HG03060 (cell line): ENCODE results near the gene RGR.

ENCODE experiments used
- ATAC-seq: cut with Tn5 transposase; IDR thresholded peaks from one replicate; pipeline ENCODE4 v1.9.1; 2021; ENCODE audit warnings: low read depth, moderate number of reproducible peaks; ENCODE audit not compliant: unreplicated experiment

Gene RGR, protein sequence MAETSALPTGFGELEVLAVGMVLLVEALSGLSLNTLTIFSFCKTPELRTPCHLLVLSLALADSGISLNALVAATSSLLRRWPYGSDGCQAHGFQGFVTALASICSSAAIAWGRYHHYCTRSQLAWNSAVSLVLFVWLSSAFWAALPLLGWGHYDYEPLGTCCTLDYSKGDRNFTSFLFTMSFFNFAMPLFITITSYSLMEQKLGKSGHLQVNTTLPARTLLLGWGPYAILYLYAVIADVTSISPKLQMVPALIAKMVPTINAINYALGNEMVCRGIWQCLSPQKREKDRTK

DNA sequence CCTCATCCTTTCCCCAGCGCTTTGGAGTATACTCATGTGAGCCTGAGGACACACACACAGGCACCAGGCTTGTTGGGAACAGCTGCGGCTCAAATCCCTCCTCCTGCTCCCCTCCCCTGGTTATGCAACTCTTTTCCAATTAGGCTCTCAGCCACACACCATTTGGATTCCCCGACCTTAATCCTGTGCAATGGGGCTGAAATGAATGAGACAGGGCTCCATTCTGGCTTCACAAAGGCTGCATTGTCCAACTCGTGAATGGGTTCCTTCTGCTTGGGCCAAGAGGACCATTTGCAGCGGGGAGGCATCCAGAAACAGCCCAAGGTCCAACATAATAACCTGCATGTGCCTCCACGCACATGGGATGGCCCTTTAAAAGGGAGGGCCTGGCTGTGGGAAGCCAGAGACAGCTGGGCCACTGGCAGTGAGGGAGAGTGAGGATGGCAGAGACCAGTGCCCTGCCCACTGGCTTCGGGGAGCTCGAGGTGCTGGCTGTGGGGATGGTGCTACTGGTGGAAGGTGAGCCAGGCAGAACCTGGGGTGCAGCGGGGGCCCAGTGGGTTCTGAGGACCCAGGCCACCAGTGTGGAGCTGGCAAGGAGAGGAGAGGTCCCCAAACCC, at the start of gene RGR:
Gene RGR (plus strand): TSS at position 403 of the 620 bp plus-strand sequence. CDS start 38 bp downstream, at position 441.
- no peak for ATAC-seq

DNA sequence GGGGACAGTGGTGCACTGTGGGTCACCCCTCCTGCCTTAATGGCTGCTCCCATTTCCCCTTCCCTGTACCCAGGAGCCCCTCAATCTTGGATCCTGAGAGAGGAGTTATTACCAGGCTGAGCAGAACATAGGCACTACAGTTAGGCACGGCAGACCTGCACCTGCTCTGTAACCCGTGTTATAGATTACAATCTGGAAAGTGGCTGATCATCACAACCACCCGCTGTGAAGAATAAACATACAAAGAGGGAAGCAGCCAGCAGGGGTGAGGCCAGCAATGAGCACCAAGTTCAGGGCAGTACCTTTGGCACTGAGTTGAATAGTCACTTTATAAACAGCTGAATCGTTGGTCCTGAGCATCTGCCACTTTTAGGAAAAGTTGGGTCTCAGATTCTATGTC, 48.8 kb upstream of the RGR start:
- ATAC-seq = no peak

DNA sequence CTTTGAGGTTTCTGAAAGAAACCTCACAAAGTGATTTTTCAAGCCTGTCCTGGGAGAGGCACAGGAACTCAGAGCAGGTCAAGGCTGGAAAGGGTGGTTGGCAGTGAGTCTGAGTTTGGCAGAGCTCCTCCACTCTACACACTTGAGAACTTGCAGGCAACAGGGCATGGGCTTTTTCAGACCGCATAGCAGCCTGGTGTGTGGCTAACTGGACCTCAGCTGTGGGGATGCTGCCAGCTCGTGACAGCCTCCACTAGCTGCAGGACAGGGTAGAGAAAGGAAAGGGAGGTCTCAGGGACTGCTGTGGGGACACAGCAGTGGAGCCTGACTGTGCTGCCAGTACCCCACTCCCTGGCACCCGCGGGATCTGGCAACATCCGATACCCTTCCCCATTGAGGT, 47.9 kb upstream of the RGR start:
- ATAC-seq = no peak

DNA sequence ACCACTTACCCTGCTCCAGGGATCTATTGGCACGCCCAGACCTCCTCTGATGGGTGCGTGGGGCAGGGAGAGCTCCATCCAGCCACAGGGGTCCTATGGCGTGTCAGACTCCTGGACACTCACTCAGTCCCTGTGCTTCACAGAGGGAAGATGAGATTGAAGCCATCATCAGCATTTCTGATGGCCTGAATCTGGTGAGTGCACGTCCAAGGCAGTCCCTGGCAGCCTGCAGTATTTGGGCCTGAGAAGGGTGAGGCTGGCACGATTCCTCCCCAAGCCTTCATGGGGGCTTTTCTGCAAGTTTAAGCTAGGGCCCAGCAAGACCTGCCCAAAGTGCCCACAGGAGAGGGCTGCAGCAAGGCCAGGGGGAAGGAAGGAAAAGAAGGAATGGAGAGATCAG, 47.2 kb upstream of the RGR start:
- ATAC-seq = no peak

DNA sequence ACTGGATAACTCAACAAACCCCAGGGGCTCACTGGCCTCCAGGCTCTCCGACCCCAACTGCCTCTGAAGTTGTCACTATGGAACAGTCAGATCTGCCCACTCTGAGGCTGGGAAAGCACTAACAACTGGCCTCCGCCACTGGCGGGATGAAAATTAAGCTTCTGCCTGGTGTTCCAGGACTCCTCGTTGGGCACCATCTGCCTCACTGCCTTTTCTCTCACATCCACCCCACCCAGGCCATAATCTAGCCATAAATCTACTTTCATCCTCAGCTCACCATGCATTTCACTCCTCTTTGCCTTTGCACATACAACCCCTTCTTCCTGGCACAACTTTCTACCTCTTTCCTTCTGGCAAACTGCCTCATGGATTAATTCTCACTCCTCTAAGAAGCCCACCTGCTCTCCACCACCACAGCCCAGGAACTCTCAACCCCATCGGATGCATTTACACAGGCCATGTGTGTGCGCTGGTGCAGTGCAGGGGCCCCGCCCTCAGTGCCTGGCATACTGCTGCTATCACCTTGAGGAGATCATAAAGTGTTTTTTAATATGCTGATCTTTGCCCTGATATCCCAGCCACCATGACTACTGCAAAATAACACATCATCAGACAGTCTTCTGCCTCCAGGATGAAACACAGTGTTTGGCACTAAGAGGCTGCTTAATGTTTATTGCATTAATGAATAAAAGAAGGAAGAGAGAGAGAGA, 46.5 kb upstream of the RGR start:
- ATAC-seq = no peak

DNA sequence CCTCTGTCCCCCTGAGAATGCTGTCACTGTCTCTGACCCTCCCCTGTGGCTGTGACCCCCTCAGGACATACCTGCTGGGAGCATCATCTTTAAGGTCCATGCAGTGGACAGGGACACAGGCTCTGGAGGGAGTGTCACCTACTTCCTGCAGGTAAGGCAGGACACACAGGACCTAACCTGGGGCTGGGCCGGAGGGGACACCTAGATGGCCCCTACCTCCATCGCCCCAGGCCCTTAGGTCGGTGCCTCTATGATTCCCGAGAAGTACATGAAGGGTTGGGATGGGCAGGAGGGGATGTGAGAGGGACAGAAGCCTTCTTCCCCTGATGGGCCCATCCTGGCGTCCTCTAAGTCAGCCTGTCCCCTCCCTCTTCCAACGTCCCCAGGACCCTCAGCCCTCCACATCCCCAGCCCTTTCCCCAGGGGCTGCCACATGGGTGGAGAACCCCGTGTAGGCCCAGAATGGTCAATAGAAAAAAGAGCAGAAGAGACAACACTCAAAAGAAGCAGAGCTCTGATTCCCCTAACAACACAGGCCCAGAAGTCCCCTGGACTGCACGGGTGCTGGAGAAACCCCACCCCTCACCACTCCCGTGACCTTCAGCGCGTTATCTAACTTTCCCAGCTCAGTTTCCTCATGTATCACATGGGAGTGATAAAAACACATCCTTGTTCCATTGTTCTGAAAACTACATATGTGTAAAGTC, 44.2 kb upstream of the RGR start:
- no peak for ATAC-seq

DNA sequence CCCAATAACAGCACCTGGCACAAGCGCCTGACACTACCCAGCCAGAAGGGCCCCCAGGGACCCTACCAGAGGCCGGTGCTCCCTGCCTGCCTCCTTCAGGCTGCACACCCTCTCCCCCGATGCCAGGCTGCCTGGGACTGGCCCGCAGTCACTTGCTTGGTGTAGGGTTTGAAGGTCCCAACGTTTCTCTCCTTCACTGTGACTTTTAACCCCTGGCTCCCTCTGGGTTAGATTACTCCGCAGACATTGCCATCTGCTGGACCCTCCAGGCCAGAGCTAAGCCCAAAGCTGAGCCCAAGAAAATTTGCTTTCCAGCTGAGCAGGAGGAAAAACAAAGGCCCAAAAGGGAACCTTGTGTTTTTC, 43.6 kb upstream of the RGR start:
- ATAC-seq = no peak

DNA sequence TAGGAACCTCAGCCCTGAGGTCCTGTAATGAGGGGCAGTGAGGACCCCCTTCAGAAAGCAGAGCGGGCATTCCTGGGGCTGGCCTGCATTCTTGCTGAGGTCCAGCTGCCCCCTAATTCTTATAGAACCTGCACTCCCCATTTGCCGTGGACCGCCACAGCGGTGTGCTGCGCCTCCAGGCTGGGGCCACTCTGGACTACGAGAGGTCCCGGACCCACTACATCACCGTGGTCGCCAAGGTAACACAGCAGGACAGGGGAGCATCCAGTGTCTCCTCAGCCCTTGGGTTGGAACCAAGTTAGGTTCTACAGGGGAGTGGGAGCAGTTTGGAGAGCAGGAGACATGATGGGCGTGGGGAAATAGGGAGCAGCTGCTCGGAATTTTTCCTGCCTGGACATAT, 43.2 kb upstream of the RGR start:
- ATAC-seq = no peak

DNA sequence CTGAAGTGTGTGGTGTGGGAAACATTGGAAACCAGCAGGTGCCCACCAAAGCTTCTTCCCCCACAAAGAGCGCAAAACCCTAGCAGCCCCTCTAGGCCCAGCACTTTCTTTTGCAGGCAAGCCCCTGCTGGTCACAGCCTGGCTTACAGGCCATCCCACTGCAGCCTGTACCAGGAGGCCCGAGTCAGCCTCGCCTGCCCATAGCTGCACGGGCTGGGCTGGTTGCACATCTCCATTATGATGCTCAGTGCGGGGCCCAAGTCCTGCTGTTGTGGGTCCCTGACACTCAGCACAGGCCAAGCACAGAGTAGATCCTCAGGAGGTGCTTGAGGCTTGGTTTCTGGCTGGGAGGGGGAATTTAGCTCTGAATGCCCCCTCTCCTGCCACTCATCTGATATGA, 42.5 kb upstream of the RGR start:
- ATAC-seq = no peak

DNA sequence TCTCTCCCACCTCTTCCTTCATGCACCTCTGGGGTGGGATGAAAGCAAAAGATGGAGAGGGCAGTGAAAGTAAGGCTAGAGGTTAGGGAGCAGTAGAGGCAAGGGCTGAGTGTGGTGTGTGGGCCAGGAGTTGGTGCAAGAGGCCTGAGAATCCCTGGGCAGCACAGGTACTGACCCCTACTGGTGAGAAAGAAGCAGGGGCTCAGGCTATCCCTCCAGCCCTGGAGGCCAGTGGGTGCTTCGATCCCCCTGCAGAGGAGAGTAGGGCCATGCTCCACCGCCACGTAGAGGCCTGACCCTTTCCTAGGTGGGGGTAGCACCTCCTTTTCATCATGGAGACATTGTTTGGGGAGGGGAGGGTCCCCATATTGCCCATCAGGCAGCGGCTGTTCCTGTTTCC, 40.7 kb upstream of the RGR start:
- ATAC-seq = no peak

DNA sequence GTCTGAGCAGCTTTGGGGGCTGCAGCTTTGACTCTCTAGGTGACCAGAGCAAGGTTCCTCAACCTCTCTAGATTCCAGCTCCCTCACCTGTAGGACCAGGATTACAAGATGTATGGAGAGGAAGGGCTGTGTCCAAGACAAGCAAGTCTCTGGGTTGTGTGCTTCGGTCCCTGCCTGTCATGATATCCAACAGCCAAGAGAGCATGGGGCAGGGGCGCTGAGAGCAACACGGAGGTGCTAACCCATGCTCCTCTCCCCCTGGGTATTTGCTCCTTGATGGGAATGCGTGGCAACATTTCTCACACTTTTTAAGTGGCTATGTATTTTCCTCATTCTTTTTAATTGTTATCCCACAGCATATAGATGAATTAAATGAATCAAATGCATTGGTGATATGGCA, 40.2 kb upstream of the RGR start:
- ATAC-seq = no peak

DNA sequence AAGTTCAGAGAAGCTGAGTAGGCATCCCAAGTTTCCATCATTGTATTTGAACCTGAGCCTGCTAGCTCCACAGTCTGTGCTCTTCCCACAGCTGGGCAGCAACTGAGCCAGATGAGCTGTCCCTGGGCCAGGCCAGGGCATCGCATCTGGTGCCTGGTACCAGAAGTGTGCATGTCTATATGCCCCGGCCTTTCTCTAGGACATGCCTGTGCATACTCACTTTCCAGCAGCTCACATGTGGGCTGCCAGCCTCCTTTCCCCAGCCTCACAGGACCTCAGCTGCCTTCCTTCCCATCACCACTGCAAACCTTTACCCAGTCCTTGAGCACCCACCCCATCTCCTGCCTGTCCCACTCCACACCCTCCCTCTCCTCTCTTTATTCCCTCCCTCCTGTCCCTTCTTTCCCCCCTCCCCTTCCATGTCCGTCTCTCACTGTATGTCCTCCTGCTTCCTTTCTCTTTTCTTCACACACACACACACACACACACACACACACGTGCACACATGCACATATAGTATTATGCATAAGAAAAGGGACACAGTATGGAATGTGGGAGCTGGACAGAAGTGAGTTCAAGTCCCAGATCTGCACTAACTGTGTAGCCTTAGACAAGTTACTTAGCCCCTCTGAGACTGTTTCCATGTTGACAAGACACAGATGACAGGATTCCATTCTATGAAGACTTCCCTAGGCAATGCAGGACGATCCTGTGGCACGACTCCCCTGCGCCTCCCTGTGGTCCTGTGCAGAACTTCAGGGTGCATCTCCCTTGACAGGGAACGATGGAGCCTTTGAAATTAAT, 39.6 kb upstream of the RGR start:
- peak; percentile 67 for ATAC-seq

DNA sequence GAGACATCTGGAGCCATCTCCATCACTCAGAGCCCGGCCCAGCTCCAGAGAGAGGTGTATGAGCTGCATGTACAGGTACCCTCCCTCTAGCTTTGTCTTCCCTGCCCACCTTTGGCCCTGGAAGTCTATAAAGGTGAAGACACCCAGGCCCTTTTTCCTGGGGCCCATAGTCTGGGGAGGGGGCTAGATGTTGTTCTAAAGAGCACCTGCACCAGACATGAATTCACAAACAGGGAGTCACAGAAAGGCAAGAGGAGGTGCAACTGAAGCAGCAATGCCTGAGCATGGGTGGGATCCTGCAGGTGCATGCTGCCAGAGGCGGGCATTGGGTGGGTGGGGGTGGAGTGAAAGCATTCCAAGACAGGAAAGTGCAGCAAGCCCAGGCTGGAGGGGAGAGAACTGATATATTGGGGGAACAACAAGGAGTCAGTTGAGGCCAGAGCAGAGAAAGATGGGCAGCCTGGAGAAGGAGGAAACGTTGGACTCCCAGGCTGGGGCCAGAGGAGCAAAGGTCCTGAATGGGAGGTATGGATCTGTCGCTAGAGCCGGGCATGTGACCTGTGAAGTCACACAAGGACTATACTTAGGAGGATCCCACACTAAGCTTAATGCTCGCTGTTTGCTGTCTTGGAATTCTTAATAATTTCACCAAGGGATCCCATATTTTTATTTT, 38.9 kb upstream of the RGR start:
- no peak for ATAC-seq

DNA sequence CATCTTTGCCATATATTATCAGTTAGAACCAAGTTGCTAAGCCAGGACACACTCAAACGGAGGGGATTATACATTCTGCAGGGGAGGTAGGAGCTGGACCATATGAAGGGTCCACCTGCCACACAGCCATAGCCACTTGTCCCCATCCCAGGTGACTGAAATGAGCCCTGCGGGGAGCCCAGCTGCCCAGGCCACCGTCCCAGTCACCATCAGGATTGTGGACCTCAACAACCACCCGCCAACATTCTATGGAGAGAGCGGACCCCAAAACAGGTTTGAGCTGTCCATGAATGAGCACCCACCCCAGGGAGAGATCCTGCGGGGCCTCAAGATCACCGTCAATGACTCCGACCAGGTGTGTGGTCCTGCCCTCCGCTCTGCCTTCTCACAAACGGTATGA, 36.8 kb upstream of the RGR start:
- ATAC-seq = no peak

DNA sequence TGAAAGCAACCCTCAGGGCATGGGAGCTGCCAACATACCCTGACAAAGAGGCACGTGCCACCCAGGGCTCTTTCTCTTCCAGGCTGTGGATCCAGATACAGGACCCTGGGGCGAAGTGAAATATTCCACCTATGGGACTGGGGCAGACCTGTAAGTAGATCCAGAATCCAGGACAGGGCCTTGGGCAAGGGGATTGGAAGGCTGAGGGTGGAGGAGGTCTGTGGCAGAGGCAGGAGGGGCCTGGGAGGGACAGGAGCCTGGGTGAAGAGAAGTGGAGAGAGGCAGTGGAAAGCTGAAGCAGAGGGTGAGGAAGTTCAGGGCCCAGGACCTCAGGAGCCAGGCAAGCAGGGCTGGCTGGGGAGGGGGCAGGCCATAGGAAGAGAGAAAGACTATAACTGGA, 33.3 kb upstream of the RGR start:
- ATAC-seq = no peak

DNA sequence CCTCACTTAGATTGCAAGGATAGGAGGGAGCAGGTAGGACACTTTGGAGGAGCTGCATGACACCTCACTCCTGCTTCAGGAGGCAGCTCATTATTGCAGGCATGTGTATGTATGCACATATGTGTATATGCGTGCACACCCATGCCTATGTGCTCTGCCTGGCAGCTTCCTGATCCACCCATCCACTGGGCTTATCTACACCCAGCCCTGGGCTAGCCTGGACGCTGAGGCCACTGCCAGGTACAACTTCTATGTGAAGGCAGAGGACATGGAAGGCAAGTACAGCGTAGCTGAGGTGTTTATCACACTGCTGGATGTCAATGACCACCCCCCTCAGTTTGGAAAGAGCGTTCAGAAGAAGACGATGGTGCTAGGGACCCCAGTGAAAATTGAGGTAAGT, 32.8 kb upstream of the RGR start:
- no peak for ATAC-seq

DNA sequence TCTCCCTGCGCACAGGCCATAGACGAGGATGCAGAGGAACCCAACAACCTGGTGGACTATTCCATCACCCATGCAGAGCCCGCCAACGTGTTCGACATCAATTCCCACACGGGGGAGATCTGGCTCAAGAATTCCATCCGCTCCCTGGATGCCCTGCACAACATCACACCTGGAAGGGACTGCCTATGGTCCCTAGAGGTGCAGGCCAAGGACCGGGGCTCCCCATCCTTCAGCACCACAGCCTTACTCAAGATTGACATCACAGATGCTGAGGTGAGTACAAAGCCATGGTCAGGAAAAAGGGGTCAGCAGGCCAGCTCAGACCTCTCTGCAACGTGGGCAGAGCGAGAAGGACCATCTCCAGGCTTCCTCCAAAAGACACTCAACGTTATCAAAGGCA, 31.8 kb upstream of the RGR start:
- no peak for ATAC-seq

DNA sequence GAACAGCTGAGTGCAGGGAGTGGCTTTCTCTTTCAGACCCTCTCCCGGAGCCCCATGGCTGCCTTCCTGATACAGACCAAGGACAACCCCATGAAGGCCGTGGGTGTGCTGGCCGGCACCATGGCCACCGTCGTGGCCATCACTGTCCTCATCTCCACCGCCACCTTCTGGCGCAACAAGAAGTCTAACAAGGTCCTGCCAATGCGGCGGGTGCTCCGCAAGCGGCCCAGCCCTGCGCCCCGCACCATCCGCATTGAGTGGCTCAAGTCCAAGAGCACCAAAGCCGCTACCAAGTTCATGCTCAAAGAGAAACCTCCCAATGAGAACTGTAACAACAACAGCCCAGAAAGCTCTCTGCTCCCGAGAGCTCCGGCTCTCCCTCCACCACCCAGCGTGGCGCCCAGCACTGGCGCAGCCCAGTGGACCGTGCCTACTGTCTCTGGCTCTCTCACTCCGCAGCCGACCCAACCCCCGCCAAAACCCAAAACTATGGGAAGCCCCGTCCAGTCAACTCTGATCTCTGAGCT, 30.7 kb upstream of the RGR start:
- no peak for ATAC-seq

DNA sequence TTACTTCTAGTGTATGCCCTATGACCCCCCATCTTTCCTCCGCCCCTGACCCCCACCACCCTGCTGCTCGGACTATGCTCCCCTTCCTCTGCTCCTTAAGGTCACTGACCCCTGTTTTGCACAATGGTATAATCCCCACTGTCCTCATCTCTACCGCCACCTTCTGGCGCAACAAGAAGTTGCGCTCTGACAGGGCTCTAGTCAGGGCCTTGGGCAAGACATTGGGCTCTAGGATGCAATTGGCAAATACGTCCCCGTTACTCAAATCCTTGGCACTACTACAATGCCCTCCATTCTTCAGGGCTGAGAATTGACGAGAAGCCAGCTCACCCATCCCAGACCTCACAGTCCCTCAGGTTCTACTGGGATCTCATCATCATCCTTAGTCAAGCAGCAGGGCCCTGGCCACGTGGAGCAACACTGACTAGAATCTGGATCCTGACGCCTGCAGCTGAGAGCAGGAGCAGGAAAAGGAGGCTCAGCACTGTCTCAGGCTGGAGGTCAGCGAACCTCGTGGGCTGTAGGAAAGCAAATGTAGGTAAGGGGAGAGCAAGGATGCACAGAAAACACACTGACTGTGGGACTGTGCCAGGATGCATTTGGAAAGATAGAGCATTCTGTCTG, 30.1 kb upstream of the RGR start:
- no peak for ATAC-seq
